Measurements from ENCODE around the gene MYO5A.
"Not testable (repeated sequence)": the region's sequence is repeated elsewhere in the genome, so short reads cannot be mapped to it uniquely, and the experiment has no call there.

DNA sequence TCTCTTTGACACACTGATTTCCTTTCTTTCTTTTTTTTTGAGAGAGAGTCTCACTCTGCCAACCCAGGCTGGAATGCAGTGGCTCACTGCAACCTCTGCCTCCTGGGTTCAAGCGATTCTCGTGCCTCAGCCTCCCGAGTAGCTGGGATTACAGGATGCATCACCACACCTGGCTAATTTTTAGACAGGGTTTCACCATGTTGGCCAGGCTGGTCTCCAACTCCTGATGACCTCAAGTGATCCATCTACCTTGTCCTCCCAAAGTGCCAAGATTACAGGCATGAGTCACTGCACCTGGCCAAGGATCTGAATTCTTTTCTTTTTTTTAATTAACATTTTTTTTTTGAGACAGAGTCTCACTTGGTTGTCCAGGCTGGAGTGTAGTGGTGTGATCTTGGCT, 45.9 kb upstream of the MYO5A start:
- TF ChIP-seq, protein P1, sequence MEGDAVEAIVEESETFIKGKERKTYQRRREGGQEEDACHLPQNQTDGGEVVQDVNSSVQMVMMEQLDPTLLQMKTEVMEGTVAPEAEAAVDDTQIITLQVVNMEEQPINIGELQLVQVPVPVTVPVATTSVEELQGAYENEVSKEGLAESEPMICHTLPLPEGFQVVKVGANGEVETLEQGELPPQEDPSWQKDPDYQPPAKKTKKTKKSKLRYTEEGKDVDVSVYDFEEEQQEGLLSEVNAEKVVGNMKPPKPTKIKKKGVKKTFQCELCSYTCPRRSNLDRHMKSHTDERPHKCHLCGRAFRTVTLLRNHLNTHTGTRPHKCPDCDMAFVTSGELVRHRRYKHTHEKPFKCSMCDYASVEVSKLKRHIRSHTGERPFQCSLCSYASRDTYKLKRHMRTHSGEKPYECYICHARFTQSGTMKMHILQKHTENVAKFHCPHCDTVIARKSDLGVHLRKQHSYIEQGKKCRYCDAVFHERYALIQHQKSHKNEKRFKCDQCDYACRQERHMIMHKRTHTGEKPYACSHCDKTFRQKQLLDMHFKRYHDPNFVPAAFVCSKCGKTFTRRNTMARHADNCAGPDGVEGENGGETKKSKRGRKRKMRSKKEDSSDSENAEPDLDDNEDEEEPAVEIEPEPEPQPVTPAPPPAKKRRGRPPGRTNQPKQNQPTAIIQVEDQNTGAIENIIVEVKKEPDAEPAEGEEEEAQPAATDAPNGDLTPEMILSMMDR (IDR thresholded peaks at IDR 0.05) = not testable (repeated sequence)
- not testable (repeated sequence) for TF ChIP-seq POLR2A (IDR thresholded peaks at IDR 0.05)
